NCI-H2029 (cell line): ENCODE measurements around the gene CACNA2D1.

ENCODE experiments used
- DNase-seq: peaks from one replicate; lab custom pipeline; 2025; lab: John Stamatoyannopoulos, UW

Gene CACNA2D1

DNA sequence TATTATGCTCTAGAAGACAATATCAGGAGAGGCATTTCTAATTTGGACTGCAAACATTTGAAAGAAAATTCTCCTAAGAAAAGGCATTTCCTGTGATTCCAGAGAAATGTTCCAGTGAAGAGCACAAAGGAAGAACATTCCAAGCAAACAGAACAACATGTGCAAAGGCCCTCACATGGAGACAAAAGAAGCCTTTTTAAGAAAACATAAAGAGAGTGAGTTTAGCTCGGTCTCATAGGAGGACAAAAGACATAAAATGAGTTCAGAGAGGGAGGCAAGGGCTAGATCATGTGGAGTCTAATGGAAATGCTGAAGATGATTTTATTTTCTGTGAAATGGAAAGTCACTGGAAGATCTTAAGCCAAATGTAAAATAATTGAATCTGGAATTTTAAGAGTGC, 404.0 kb downstream of the CACNA2D1 start:
- DNase-seq = no peak

DNA sequence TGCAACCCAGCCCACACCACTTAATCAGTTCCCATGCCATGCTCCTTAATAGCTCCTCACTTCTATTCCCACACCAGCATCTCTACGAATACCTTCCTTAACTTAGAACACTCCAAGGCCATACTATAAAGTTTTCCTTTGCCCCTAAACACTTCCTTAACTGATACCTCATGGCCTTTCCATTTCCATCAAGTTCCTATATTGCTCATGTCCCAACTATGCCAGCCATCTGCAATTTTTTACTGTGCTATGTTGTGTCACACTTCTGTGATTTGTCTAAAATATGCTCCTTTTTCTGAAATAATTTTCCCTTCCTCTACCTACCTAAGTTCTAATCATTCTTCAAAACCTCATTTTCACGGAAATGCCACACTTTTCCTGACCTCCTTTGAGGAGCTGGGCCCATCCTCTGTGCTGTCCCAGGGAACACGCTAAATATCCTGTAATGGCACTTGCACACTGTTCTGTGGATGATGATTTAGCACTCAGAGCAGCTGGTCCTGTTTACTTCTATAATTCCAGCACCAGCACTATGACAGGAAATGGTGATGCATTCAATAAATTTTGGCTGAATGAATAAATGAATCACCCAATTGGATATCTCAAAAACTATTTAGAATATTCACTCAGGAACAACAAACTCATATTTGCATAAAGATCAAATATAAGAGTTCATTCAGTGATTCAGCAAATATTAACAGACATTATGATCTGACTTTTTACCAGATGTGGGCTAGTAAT, 407.3 kb downstream of the CACNA2D1 start:
- DNase-seq = no peak

- no peak for DNase-seq
Measured at GRCh38 chr7:82035456-82035855, 408.1 kb downstream of the CACNA2D1 start.

- DNase-seq = no peak
Measured at GRCh38 chr7:82032901-82033300, 410.7 kb downstream of the CACNA2D1 start.

DNA sequence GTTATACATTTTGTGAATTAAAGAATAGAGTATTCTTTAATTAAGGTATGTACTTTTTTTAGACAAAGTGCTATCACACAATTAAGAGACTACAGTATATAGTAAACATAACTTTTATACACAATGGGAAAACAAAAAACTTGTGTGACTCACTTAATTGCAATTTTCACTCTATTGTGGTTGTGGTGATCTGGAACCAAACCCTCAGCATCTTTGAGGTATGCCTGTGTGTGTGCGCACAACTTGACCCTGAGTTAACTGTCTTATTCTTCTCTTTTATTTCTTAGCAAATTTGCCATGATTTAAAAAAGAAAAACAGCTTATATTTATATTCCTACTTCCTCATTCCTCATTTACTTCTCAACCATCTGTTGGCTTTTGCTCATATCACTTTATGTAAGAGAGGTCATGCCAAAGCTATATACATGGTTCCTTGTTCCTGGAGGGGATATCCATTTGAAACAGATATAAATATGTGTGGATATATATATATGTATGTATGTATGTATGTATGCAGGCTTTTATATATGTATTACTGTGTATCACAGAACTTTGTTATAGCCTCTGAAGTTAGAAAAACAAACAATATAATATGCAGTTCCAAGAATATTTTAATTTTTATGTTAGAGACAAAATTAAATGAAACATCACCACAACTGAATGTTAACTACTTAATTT, 414.2 kb downstream of the CACNA2D1 start:
- no peak for DNase-seq

DNA sequence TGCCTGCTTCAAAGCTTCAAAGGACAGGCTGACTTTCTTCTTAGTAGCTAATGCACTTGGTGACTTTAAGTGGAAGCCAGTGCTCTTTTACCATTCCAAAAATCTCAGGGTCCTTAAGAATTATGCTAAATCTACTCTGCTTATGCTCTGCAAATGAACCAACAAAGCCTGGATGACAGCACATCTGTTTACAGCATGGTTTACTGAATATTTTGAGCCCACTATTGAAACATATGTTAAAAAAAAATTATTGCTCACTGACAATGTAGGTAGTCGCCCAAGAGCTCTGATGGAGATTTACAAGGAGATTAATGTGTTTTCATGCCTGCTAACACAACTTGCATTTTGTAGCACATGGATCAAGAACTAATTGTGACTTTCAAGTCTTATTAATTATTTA, 415.5 kb downstream of the CACNA2D1 start:
- no peak for DNase-seq

DNA sequence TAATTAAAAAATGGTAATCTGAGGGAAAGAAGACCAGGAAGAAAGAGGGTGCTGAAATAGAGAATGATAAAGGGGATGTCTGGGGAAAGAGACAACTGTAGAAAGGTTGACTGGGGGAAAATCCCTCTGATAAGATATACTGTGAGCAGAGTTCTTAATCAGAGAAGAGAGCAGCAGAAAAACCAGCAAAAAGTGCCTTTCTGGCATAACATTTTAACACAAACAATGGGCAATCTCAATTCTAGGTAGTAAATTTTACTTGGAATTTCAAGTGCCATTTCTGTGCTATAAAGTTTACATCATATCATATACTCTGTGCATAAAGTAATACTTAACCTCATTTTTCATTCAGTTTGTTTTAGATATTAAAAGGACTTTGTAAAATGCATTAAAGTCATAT, 421.9 kb downstream of the CACNA2D1 start:
- DNase-seq = no peak

DNA sequence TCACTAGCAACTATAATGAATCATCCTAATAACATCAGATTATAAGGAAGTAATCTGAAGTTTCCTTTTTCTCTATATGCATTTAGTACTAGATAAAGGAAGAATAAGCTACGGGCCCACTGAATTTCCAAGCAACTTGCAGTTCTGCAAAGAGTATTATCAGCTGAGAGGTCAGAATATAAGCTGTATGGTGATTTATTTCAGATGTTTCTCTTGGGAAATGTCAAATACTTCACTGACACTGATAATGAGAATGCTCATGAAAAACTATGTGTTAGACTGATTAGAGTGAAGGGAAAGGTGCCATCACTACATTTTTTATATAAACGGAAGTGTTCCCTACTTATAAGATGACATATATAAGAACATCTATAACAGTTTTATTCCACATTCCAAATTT, 422.5 kb downstream of the CACNA2D1 start:
- no peak for DNase-seq

DNA sequence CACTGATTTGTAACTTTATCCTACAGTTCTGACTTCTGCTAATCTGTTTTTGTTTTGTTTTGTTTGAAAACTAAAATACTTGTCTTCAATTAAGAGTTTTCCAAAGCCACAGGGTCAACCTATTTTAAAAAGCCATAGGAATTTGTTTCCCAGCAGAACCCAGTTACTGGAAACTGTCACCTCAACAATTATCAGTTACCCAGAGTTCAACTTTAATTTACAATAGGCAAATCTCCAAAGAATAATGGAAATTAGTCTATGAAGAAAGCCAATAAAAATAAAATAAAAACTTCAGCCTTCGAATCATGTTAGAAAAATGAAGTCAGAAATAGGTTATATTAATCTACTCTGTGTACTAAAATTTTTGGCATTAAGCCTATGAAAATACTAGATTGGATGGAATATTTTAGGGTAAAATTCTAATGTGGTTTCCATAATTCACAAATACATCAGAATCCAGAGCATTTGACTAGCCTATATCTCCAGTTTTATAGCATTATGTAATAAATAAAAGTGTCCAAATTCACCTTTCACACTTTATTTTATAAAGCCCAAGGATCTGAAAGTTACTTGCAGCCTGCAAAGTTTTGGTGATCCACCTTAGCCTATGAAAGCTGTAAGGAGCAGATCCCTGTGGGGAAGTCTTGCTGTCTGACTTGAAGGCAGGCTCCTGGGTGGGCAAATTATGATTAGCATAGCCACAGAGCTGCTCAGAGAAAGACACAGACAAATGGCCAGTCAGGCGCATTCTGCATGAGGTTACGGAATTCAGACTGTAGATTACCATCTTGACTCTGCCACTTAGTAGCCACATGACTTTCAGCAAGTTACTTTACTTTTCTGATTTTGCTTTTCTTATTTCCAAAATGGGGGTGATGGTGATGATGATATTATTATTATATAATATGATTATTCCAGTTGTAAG, 423.8 kb downstream of the CACNA2D1 start:
- no peak for DNase-seq

DNA sequence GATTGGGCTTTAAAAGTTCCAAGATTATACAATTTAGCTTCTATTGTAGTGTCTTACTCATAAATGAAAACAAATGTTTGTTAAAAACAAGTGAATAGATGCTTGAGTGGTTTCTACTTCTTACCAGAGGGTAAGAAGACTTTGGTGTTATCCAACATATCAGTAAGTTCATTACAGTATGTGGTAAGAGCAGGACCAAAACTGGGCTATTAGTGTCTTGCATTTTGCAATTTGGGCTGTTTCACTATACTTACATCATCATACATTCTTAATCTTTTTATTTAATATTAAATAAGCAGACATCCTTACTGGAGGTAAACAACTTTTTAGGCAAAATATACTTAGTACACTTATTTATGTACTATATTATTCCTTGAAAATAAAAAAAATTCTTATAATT, 425.4 kb downstream of the CACNA2D1 start:
- DNase-seq = no peak

GRCh38 chr7:82017334-82017943, 426.1 kb downstream of the CACNA2D1 start:
- no peak for DNase-seq

DNA sequence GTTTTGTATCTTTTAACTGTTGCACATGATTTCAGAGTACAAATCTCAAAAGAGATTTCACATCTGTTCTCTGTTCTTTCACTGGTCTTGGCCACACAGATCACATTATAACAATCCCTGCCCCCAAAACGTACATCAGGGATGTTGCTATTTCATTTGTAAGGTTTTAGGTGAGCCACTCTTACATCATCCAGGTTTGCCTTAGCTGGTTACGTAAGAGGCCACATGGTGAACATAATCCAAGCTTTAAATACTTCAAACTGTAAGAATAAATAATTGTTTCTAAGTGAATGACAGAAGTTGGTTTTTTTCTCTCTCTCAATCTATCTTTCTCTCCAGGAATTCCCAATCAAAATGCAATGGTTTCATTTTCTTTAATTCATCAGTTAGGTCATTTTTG, 427.8 kb downstream of the CACNA2D1 start:
- peak; percentile 9 for DNase-seq

DNA sequence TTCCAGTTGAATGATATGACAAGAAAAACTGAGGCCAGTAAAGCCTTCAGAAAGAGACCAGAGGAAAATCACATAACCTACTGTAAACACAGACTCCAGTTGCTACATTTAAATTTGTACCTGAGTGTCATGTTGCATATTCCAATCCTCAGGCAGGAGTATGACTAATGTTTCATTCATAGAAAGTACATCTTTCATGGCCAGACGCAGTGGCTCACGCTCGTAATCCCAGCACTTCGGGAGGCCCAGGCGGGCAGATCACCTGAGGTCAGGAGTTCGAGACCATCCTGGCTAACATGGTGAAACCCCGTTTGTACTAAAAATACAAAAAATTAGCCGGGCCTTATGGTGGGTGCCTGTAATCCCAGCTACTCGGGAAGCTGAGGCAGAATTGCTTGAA, 429.0 kb downstream of the CACNA2D1 start:
- DNase-seq = peak; percentile 7

DNA sequence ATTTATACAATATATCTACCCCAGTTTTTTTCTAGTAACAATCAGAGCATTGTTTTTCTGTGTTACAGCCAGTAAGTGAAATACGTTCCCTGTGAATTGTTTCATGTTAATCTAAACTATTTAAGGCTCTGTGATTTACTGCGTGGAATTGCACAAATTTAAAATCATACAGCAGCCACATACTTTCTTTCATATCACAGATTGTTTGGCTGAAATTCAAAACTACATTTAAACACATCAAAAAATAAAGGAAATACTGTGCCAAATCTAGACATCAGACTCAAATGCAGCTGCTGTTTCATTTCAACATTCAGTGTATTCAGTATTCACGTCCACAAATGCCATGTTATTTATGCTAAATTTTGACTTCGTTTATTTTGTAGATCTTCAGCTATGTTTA, 431.1 kb downstream of the CACNA2D1 start:
- no peak for DNase-seq

DNA sequence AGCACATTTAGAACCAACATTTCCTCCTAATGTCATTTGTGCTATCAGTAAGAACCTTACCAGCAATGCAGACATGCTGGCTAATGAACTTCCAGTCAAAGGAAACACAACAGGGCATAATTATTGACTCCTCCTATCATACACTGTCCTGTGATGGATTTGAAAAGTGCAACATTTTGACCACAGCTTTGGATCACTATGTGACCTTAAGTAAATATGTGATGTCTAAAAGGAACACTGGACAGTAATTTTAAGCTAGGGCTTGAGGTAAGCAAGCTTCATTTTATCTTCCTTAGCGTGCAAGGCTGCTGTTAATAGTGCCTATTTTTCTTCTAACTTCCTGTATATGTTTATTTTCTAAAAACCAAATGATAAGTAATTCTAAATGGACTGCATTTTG, 433.2 kb downstream of the CACNA2D1 start:
- DNase-seq = no peak

DNA sequence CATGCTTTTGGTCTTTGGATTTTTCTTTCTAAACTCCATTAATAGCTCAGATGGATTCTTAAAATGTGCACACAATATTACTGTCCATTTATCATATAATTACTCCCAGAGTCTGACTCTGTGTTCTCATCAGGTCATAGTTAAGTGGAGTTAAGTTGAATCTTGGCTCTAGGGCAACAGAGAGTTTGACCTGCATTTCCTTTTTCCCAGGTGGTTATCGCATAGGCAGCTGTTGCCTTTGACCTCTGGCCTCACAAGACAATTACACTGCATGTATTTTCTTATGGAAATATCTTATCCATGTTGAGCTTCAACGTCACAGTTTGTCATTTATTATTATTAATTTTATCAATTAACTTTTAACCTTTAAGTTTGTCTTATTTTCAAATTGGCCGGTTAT, 436.3 kb downstream of the CACNA2D1 start:
- DNase-seq = no peak

GRCh38 chr7:82005056-82005455, 438.5 kb downstream of the CACNA2D1 start:
- no peak for DNase-seq

DNA sequence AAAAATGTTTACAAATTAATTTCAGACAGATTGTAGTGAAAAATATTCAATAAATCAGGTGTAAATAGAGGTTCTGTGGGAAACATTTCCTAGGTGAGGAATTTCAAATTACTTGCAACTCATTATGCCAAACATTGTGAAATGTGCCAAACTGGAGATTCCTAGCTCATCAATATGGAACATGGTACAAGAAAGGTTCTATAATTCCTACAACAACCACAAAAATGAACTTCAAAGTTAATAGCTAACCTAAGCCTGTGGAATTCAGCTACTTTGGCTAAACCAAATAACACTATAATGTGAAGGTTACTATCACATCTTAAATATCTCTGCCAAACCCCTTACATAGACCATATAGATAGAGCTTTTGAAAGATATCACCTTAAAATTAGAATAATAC, 450.4 kb downstream of the CACNA2D1 start:
- DNase-seq = no peak

GRCh38 chr7:81990395-81990794, 453.2 kb downstream of the CACNA2D1 start:
- no peak for DNase-seq

DNA sequence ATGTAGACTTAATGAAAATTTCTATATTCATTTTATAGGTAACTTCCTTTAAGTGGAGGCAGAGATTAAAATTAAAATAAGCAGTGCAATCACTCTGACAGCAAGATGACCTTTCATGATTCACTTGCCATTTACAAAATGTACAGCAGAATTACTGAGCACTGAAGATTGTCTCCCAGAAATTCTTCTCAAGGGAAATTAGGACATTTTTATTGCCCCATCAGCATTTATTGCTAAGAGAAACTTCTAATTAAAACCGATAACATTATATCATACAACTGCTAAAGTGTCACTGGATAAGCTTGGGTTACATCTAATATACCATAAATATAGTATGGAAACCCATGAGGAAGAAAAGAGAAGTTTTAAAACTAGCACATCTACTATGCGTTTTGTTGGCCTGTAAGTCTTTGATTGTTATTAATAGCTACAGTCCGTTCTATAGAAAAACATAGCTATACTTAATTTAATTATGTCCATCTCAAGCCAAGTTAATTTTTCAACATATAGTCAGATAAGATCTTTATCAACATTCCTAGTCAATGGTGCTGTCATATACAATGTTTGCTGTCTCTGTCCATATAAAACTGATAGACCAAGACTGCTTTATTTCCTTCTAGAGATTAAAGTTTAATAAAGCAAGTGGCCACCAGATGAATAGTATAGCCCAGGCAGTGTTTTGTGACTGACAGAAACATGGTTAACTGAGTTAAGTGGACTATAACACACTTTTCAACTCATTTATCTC, 456.7 kb downstream of the CACNA2D1 start:
- DNase-seq = no peak

GRCh38 chr7:81983406-81983805, 460.2 kb downstream of the CACNA2D1 start:
- DNase-seq = no peak

- no peak for DNase-seq
Measured at GRCh38 chr7:81973117-81973516, 470.5 kb downstream of the CACNA2D1 start.
